ENCODE data around the gene MYDGF. TPM values are rescaled to one million over a fixed set of nuclear protein-coding genes. Genes with fewer than 3 reads are reported as not detected.

MYDGF gene
- total and polyA plus RNA-seq, 2 of the 13 experiments (the other 11 are each of a cell fraction or from before 2014, with no cell fraction given), result 116 to 198 TPM

DNA sequence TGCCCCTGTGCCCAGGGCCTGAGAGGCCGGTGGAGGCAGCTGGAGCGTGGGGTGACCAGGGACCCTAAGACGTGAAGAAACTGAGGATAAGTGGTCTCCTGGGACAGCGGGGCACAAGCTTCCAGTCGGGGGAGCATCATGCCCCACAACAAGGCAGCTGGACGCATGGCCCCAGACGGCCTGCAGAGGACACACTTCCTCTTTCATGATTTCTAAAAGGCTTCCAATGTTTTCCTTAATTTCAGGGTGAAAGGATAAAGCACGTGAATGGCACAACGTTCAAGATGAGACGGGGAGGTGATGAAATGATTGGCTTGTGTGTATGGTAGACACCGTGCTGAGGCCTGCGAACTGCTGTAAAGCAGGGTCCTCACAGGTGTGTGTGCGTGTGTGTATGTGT lies 20.2 kb upstream of the MYDGF start:
- Histone ChIP-seq H2AFZ (ENCODE audit: low read length) (no peak overlapping the region), H3K36me3 (replicated peaks in 1 of 2; ENCODE audit: control insufficient read depth in 1 of 2, insufficient read depth in 2 of 2, low read length in 2 of 2) (peaks cover 27 to 57% of the 10 kb centered on the region in 2 experiments), H3K4me2 (ENCODE audit: low read depth, low read length) (no peak overlapping the region), H3K27ac (ENCODE audit: extremely low read length, insufficient read depth, low read length) (no peak overlapping the region), H4K20me1 (ENCODE audit: insufficient read depth, low read length) (no peaks in the 10 kb centered on the region), H3K9ac (ENCODE audit: insufficient read depth, low read depth, low read length) (no peak overlapping the region), H3K27me3 (ENCODE audit: control insufficient read depth in 1 of 2, insufficient read depth in 2 of 2, low read length in 2 of 2) (no peaks in the 10 kb centered on the region; a peak in 1 of 5 replicates), H3K79me2 (ENCODE audit: insufficient read depth, low read length) (no peaks in the 10 kb centered on the region), H3K4me1 (ENCODE audit: insufficient read depth, low read length) (peaks cover 15% of the 10 kb centered on the region), H3K4me3 (replicated peaks in 1 of 3; ENCODE audit: insufficient read depth in 1 of 3, low read depth in 2 of 3, low read length in 3 of 3) (no peak overlapping the region), H3K9me3 (ENCODE audit: low read length) (no peaks in the 10 kb centered on the region)
- 91% methylated on average over 12 of the region's 13 CpGs for WGBS (ENCODE audit: low lambda C conversion rate)
- in situ Hi-C loops (cut with HindIII; ENCODE audit: extremely low pct_ligation_motif_present, low pct_unique_long_range_greater_than_20kb) (no loop called here), intact Hi-C loops (cut with micrococcal nuclease; ENCODE audit: unreplicated experiment) (no loop called here)
- no peak for FAIRE-seq
- ChIA-PET CTCF (ENCODE audit: low intra/inter-chr PET ratio, low total read pairs) (no interaction called here), POLR2A (no interaction called here)
- BruUV-seq (replicated peaks), result no TSS peak
- no peak for TF ChIP-seq SRY (CRISPR knock-in tag; IDR thresholded peaks at IDR 0.05)
- TF ChIP-seq, protein P1, sequence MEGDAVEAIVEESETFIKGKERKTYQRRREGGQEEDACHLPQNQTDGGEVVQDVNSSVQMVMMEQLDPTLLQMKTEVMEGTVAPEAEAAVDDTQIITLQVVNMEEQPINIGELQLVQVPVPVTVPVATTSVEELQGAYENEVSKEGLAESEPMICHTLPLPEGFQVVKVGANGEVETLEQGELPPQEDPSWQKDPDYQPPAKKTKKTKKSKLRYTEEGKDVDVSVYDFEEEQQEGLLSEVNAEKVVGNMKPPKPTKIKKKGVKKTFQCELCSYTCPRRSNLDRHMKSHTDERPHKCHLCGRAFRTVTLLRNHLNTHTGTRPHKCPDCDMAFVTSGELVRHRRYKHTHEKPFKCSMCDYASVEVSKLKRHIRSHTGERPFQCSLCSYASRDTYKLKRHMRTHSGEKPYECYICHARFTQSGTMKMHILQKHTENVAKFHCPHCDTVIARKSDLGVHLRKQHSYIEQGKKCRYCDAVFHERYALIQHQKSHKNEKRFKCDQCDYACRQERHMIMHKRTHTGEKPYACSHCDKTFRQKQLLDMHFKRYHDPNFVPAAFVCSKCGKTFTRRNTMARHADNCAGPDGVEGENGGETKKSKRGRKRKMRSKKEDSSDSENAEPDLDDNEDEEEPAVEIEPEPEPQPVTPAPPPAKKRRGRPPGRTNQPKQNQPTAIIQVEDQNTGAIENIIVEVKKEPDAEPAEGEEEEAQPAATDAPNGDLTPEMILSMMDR (CRISPR knock-in tag; IDR thresholded peaks at IDR 0.05), result peak; percentile 43
- TF ChIP-seq STAG1 (CRISPR knock-in tag; IDR thresholded peaks at IDR 0.05), result peak; percentile 40; the same call in 1 of the 2 replicates
- TF ChIP-seq, protein P2, sequence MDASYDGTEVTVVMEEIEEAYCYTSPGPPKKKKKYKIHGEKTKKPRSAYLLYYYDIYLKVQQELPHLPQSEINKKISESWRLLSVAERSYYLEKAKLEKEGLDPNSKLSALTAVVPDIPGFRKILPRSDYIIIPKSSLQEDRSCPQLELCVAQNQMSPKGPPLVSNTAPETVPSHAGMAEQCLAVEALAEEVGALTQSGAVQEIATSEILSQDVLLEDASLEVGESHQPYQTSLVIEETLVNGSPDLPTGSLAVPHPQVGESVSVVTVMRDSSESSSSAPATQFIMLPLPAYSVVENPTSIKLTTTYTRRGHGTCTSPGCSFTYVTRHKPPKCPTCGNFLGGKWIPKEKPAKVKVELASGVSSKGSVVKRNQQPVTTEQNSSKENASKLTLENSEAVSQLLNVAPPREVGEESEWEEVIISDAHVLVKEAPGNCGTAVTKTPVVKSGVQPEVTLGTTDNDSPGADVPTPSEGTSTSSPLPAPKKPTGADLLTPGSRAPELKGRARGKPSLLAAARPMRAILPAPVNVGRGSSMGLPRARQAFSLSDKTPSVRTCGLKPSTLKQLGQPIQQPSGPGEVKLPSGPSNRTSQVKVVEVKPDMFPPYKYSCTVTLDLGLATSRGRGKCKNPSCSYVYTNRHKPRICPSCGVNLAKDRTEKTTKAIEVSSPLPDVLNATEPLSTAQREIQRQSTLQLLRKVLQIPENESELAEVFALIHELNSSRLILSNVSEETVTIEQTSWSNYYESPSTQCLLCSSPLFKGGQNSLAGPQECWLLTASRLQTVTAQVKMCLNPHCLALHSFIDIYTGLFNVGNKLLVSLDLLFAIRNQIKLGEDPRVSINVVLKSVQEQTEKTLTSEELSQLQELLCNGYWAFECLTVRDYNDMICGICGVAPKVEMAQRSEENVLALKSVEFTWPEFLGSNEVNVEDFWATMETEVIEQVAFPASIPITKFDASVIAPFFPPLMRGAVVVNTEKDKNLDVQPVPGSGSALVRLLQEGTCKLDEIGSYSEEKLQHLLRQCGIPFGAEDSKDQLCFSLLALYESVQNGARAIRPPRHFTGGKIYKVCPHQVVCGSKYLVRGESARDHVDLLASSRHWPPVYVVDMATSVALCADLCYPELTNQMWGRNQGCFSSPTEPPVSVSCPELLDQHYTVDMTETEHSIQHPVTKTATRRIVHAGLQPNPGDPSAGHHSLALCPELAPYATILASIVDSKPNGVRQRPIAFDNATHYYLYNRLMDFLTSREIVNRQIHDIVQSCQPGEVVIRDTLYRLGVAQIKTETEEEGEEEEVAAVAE (CRISPR knock-in tag; IDR thresholded peaks at IDR 0.05; ENCODE audit: borderline replicate concordance), result no peak
- no peak for DNase-seq (ENCODE audit: low spot score)
- ATAC-seq, result peak; percentile 13; the same call in 1 of the 3 replicates

Data from HepG2 (cell line).